HCT116 (cell line): Measurements from ENCODE around the gene MEF2B. TPM values are rescaled to one million over a fixed set of nuclear protein-coding genes. Genes with fewer than 3 reads are reported as not detected.

Source experiments
- ATAC-seq: fragments of 200-7000 bp; cut with Tn5 transposase; 2 replicates; pipeline ENCODE4 v1.9.1; 2020; ENCODE audit warnings: mild to moderate bottlenecking, moderate library complexity
- BruUV-seq: library from RNA; stranded (reverse); fragments of 400-500 nt; replicated peaks from 2 replicates; lab custom pipeline; 2021; lab: Mats Ljungman, UMichigan
- CTCF ChIA-PET: fragments of 300-600 bp; sonication (Branson Sonifier 250); formaldehyde crosslinking; loops from one replicate; lab custom pipeline; 2021; ENCODE audit warnings: antibody characterized with exemption; lab: Charles Lee
- POLR2A ChIA-PET: fragments of 300-600, 350-600 bp; sonication (Branson Sonifier 250); formaldehyde crosslinking; loops from one replicate; lab custom pipeline; 2021; ENCODE audit warnings: antibody characterized with exemption; lab: Charles Lee
- RAD21 ChIA-PET, 2 experiments: fragments of 300-600 bp; sonication (Branson Sonifier 250); formaldehyde crosslinking; loops; one replicate each; lab custom pipeline; 2023; ENCODE audit warnings: low total read pairs in 2 of 2; ENCODE audit not compliant: uncharacterized antibody in 2 of 2, unreplicated experiment in 2 of 2, low non-redundant PET in 1 of 2; lab: Charles Lee
- DNase-seq: peaks from one replicate; pipeline ENCODE4 v3.0.0-alpha.2; 2010; ENCODE audit warnings: low read depth, low spot score
- H2AFZ ChIP-seq: fragments of 200-600 bp; shearing (Covaris generic), sonication (generic); 2 replicates; pipeline ENCODE4 v1.6.1; 2017; ENCODE audit warnings: low read depth, mixed run types, mixed read lengths, antibody characterized with exemption, low read length; ENCODE audit not compliant: poor library complexity, severe bottlenecking
- H3K27ac ChIP-seq: 2 replicates; pipeline ENCODE4 v1.5.1; 2012; ENCODE audit warnings: low read depth, low read length
- H3K27me3 ChIP-seq: fragments of 200-600 bp; sonication (generic); 2 replicates; pipeline ENCODE4 v1.6.1; 2016; ENCODE audit warnings: mixed run types, low read length, mixed read lengths; ENCODE audit not compliant: insufficient read depth
- H3K36me3 ChIP-seq, 2 experiments: fragments of 200-500 bp in 1 of 2; fragments of 200-600 bp in 1 of 2; sonication (Bioruptor generic) in 1 of 2; sonication (generic) in 1 of 2; 2 replicates each; pipeline versions ENCODE4 v1.5.1 to v1.6.1; 2014 to 2016; ENCODE audit warnings: low read length in 2 of 2, inconsistent platforms in 1 of 2, mixed read lengths in 1 of 2, mixed run types in 1 of 2; ENCODE audit not compliant: insufficient read depth in 2 of 2, control insufficient read depth in 1 of 2
- H3K4me1 ChIP-seq, 2 experiments: fragments of 200-600 bp in 1 of 2; sonication (generic) in 1 of 2; 2 replicates each; pipeline versions ENCODE4 v1.5.1 to v1.6.1; 2012 to 2017; ENCODE audit warnings: low read length in 2 of 2, inconsistent platforms in 1 of 2, mild to moderate bottlenecking in 1 of 2, mixed read lengths in 1 of 2, mixed run types in 1 of 2, moderate library complexity in 1 of 2; ENCODE audit not compliant: insufficient read depth in 2 of 2, control insufficient read depth in 1 of 2
- H3K4me2 ChIP-seq: fragments of 200-600 bp; sonication (generic); 2 replicates; pipeline ENCODE4 v1.6.1; 2017; ENCODE audit warnings: mixed run types, low read length, mixed read lengths
- H3K4me3 ChIP-seq, 2 experiments: fragments of 200-600 bp in 1 of 2; sonication (generic) in 1 of 2; replicated peaks in 1 of 2; 2 replicates each; pipeline ENCODE4 v1.5.1; 2011 to 2016; ENCODE audit warnings: low read length in 2 of 2, control low read depth in 1 of 2, low read depth in 1 of 2, mild to moderate bottlenecking in 1 of 2, mixed read lengths in 1 of 2, mixed run types in 1 of 2
- H3K79me2 ChIP-seq: fragments of 200-600 bp; sonication (generic); 2 replicates; pipeline ENCODE4 v1.6.1; 2017; ENCODE audit warnings: mild to moderate bottlenecking, mixed run types, low read length, moderate library complexity, mixed read lengths; ENCODE audit not compliant: insufficient read depth
- H3K9ac ChIP-seq: fragments of 200-600 bp; sonication (generic); 2 replicates; pipeline ENCODE4 v1.6.1; 2016; ENCODE audit warnings: low read length, mixed read lengths
- H3K9me2 ChIP-seq: fragments of 200-600 bp; sonication (generic), shearing (Covaris generic); 2 replicates; pipeline ENCODE4 v1.6.1; 2017; ENCODE audit warnings: mixed run types, mild to moderate bottlenecking, moderate library complexity; ENCODE audit not compliant: insufficient read depth
- H3K9me3 ChIP-seq, 2 experiments: fragments of 200-500 bp in 1 of 2; fragments of 200-600 bp in 1 of 2; sonication (Bioruptor generic) in 1 of 2; sonication (generic) in 1 of 2; 2 replicates each; pipeline ENCODE4 v1.6.1; 2014 to 2017; ENCODE audit warnings: low read length in 2 of 2, mixed read lengths in 2 of 2, inconsistent platforms in 1 of 2, low read depth in 1 of 2, mild to moderate bottlenecking in 1 of 2, mixed run types in 1 of 2, moderate library complexity in 1 of 2; ENCODE audit not compliant: control insufficient read depth in 1 of 2, insufficient read depth in 1 of 2
- H4K20me1 ChIP-seq: fragments of 200-600 bp; sonication (generic), shearing (Covaris generic); 2 replicates; pipeline ENCODE4 v1.6.1; 2017; ENCODE audit warnings: mixed run types, mild to moderate bottlenecking, moderate library complexity; ENCODE audit not compliant: insufficient read depth
- ATF3 ChIP-seq: IDR thresholded peaks from 2 replicates; pipeline ENCODE4 v1.6.1; 2012
- CBX3 ChIP-seq: IDR thresholded peaks from 2 replicates; pipeline ENCODE4 v1.6.1; 2012; ENCODE audit warnings: low read depth
- ELF1 ChIP-seq: IDR thresholded peaks from 2 replicates; pipeline ENCODE4 v1.6.1; 2012; ENCODE audit warnings: low read depth, borderline replicate concordance
- REST ChIP-seq: IDR thresholded peaks from 2 replicates; pipeline ENCODE4 v1.6.1; 2012; ENCODE audit warnings: low read depth
- ZBTB33 ChIP-seq: IDR thresholded peaks from 2 replicates; pipeline ENCODE4 v1.6.1; 2011; ENCODE audit warnings: mild to moderate bottlenecking, low read length, moderate library complexity; ENCODE audit not compliant: insufficient replicate concordance; ENCODE audit errors: extremely low read depth
- intact Hi-C: fragments of 100-400 bp; cut with micrococcal nuclease; formaldehyde crosslinking; loops from 2 replicates; pipeline ENCODE4 v1.10.0; 2022
- total RNA-seq: library from RNA; stranded (reverse); gene quantifications from one replicate; pipeline ENCODE4 v1.2.1, GENCODE V29; 2021; ENCODE audit not compliant: unreplicated experiment

Gene MEF2B
- total RNA-seq, 1 experiment from 2014 or later, result 7.9 TPM

- Histone ChIP-seq H3K27me3 (no peaks in the 10 kb centered on the region), H3K4me1 (peaks cover 5 to 8% of the 10 kb centered on the region in 2 experiments; a peak in 2 of 4 replicates), H4K20me1 (no peaks in the 10 kb centered on the region), H3K27ac (no peak overlapping the region), H3K9me2 (no peaks in the 10 kb centered on the region), H3K4me2 (no peak overlapping the region), H2AFZ (no peak overlapping the region), H3K79me2 (no peaks in the 10 kb centered on the region), H3K4me3 (no peak overlapping the region), H3K9ac (no peak overlapping the region), H3K9me3 (peaks cover 0 to 1% of the 10 kb centered on the region in 2 experiments; a peak in 1 of 4 replicates), H3K36me3 (no peaks in the 10 kb centered on the region)
- no peak for TF ChIP-seq ZBTB33
- no peak for TF ChIP-seq CBX3
- no peak for TF ChIP-seq ELF1
- no peak for TF ChIP-seq REST
- TF ChIP-seq ATF3, result no peak
- DNase-seq, result no peak
- POLR2A ChIA-PET, result no interaction called here
- no TSS peak for BruUV-seq
- CTCF ChIA-PET, result no interaction called here
- intact Hi-C loops, result no loop called here
- RAD21 ChIA-PET, result no interaction called here
- no peak for ATAC-seq
These were observed 48.8 kb upstream of the MEF2B start for GRCh38 chr19:19218911-19219310.
